Fibroblast of peridontal ligament (primary cell): Measurements from ENCODE around the gene CDC45.
"Not testable (repeated sequence)": the region's sequence is repeated elsewhere in the genome, so short reads cannot be mapped to it uniquely, and the experiment has no call there.

ENCODE experiments used
- DNase-seq: peaks from one replicate; pipeline ENCODE4 v3.0.0-alpha.2; 2010; ENCODE audit errors: extremely low read depth

CDC45 gene

GRCh38 chr22:19527861-19528417, 48.2 kb downstream of the CDC45 start:
- no peak for DNase-seq

GRCh38 chr22:19529811-19530210, 50.1 kb downstream of the CDC45 start:
- no peak for DNase-seq

- DNase-seq = no peak
Observed at GRCh38 chr22:19530751-19531150, 51.0 kb downstream of the CDC45 start.

- DNase-seq = not testable (repeated sequence)
Observed at GRCh38 chr22:19531327-19531726, 51.6 kb downstream of the CDC45 start.

GRCh38 chr22:19533049-19533626, 53.4 kb downstream of the CDC45 start:
- DNase-seq = no peak

GRCh38 chr22:19533857-19534256, 54.1 kb downstream of the CDC45 start:
- no peak for DNase-seq

- no peak for DNase-seq
Observed at GRCh38 chr22:19535001-19535400, 55.3 kb downstream of the CDC45 start.

- no peak for DNase-seq
Observed at GRCh38 chr22:19536564-19536963, 56.8 kb downstream of the CDC45 start.

- no peak for DNase-seq
Observed at GRCh38 chr22:19537941-19538488, 58.3 kb downstream of the CDC45 start.

- no peak for DNase-seq
Observed at GRCh38 chr22:19540394-19540793, 60.7 kb downstream of the CDC45 start.

GRCh38 chr22:19543970-19544708, 64.4 kb downstream of the CDC45 start:
- DNase-seq = no peak

GRCh38 chr22:19545935-19546207, 66.2 kb downstream of the CDC45 start:
- DNase-seq = no peak

GRCh38 chr22:19546680-19547079, 67.0 kb downstream of the CDC45 start:
- DNase-seq = no peak

GRCh38 chr22:19547620-19548019, 67.9 kb downstream of the CDC45 start:
- DNase-seq = no peak

GRCh38 chr22:19548427-19548826, 68.7 kb downstream of the CDC45 start:
- DNase-seq = not testable (repeated sequence)

- no peak for DNase-seq
Observed at GRCh38 chr22:19548964-19549363, 69.2 kb downstream of the CDC45 start.

GRCh38 chr22:19549428-19549827, 69.7 kb downstream of the CDC45 start:
- DNase-seq = no peak

- DNase-seq = no peak
Observed at GRCh38 chr22:19550382-19550781, 70.7 kb downstream of the CDC45 start.

- no peak for DNase-seq
Observed at GRCh38 chr22:19553201-19553600, 73.5 kb downstream of the CDC45 start.

- peak; percentile 12 for DNase-seq
Observed at GRCh38 chr22:19554834-19555404, 75.2 kb downstream of the CDC45 start.

- no peak for DNase-seq
Observed at GRCh38 chr22:19555651-19556050, 75.9 kb downstream of the CDC45 start.

GRCh38 chr22:19556963-19557545, 77.3 kb downstream of the CDC45 start:
- DNase-seq = no peak
